HuH-7 (cell line): Measurements from ENCODE around the gene NTSR1.

Experiments used
- DNase-seq: peaks from one replicate; pipeline ENCODE4 v3.0.0; 2011; ENCODE audit warnings: low spot score

The NTSR1 gene

DNA sequence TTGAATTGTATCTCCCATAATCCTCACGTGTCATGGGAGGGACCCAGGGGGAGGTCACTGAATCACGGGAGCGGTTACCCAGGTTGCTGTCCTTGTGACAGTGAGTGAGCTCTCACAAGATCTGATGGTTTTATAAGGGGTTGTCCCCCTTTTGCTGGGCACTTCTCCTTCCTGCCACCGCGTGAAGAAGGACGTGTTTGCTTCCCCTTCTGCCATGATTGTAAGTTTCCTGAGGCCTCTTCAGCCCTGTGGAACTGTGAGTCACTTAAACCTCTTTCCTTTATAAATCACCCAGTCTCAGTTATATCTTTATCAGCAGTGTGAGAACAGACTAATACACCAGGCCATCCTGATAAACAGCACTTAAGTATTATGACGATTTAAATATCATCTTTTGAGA is 78.7 kb downstream of the NTSR1 start:
- no peak for DNase-seq

GRCh38 chr20:62787866-62788265 is 79.2 kb downstream of the NTSR1 start:
- no peak for DNase-seq

- no peak for DNase-seq
Measured at GRCh38 chr20:62788607-62789006, 80.0 kb downstream of the NTSR1 start.

DNA sequence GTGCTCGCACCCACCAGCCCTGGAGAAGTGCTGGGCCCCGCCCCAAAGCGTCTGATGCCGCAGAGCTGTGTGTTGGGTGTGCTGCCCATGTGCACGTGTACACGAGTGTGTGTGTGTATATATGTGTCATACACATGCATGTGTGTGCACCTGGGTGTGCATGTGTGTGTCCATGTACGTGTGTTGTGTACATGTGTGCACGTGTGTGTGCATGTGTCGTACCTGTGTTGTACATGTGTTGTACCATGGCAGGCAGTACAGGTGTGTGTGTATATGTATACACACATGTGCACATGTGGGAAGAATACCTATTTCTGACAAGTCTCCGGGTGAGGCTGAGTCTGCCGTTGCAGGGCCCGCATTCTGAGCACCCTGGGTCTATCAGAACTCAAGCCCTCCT is 81.4 kb downstream of the NTSR1 start:
- no peak for DNase-seq

DNA sequence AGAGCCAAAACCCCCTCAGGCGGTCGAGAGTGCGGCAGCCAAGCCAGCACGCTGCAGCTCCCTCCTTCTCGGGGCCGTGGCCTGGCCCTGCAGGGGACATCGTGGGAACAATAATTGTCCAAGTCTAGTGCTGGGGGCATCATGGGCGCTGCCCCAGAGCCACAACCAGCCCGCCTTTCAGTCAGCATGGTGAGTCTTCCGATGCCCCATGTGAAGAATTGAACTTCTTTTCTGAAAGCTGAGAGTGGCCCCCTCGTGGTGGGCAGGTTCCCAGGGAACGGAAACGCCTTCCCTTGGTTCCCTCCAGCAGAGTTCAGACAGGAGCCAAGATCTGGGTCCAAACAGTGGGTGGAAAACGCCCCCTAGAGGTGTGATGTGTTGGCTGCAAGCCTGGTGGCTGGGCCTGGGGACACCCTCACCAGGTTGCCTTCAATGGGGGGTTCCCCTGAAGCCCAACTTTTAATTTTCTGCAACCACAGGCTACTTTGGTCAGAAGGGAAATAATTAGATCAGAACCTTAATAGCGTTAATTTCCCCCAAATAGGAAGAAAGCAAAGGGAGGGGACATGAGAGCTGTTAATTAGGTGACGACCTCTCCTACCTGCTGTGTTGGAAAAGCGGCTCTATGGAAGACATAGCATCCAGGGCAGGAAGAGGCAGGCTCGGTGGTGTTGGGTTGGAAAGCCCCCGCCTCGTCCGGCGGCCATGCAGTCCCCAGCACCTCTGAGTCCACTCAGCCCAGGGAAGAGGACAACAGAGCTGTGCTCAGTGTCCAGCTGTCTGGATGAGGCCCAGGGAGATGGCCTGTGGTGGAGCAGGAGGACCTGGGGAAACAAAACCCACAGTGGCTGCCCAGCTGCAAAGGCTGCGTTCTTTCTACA is 82.9 kb downstream of the NTSR1 start:
- peak; percentile 98 for DNase-seq

DNA sequence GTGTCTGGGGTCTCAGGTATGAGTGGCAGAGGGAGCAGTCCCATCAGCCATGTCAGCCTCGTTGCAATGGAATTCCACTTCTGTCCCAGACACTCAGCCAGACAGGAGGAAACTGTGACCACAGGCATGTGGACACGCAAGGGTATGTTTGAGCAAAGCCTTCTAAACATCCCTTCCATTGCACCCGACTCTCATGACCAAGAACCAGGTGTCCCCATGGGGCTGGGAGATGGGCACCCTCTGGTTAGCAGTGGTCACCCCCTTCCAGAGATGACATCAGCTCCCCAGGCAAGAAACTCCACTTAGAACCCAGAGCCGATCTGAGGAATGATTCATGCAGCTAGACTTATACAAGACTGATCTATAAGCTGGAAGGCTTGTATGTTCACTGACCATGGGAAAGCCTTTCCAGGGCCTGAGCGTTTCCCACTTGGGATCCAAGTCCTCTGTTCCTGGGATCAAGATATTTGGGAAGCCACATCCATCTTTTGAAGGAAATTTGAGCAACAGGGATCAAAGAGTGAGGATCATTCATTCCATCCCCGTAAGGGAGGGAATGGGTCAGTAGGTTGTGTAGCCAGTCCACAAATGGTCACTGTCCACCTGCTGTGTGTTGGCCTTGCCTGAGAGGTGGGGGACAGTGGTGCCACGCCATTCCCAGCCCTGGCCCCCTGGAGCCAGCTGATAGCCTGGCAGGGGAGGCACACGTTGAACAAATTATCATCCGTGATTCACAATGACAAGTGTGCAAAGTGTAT is 83.7 kb downstream of the NTSR1 start:
- DNase-seq, result no peak

GRCh38 chr20:62792940-62793756 is 84.5 kb downstream of the NTSR1 start:
- DNase-seq, result no peak

GRCh38 chr20:62793757-62794006 is 85.0 kb downstream of the NTSR1 start:
- no peak for DNase-seq

- DNase-seq, result peak; percentile 97
Measured at GRCh38 chr20:62794007-62794724, 85.5 kb downstream of the NTSR1 start.

- peak; percentile 90 for DNase-seq
Measured at GRCh38 chr20:62795023-62795761, 86.6 kb downstream of the NTSR1 start.

GRCh38 chr20:62796699-62797491 is 88.3 kb downstream of the NTSR1 start:
- no peak for DNase-seq

DNA sequence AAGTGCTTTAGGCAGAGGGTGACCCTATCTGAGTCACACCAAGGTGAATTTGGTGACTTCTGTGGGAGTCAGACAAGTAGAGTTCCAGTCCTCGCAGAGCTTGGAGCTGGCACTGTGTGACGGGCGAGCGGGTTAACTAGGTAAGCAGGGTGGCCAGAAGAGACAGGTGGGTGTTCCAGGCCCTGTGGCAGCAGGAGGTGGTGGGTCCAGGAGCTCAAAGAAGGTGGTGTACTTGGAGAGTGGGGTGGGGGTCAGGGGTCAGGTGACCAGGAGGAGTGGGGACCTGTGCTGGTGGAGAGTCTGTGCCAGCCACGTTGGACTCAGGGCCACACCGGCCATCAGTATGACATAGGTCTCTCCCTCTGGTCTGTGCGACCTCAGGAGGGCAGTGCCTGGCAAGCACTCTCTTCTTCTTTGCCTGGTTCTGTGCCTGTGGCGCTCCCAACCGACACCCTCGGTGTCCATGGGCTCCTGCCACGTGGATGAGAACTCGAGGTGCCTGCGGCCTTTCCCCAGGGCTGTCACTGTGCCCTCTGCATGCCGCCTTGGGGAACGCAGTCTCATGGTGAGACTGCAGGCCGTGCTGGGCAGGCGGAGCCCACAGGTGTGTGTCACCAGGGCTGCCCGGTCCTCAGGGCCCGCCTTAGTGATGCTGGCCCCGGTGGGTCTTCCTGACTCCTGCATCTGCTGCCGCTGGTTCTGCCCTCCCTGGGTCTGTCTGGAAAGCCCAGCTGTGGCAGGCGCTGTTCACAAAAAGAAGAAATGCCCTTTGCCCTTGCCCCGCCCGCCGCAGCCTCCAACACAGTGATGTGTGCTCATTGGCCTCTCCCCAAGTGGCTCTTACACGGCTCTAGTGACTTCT is 89.3 kb downstream of the NTSR1 start:
- DNase-seq, result no peak

GRCh38 chr20:62799036-62799435 is 90.4 kb downstream of the NTSR1 start:
- DNase-seq, result no peak

- DNase-seq, result no peak
Measured at GRCh38 chr20:62799459-62799858, 90.8 kb downstream of the NTSR1 start.

- DNase-seq, result no peak
Measured at GRCh38 chr20:62799873-62800272, 91.2 kb downstream of the NTSR1 start.

- no peak for DNase-seq
Measured at GRCh38 chr20:62800314-62801259, 92.0 kb downstream of the NTSR1 start.

- no peak for DNase-seq
Measured at GRCh38 chr20:62801284-62802010, 92.8 kb downstream of the NTSR1 start.
